NOMO-1 (cell line): ENCODE measurements around the gene PIGBOS1.
A peak's percentile ranks its signal among the peaks of the same experiment; 100 is the strongest.

Experiments used
- DNase-seq, 2 experiments: peaks; one replicate each; lab custom pipeline; 2025; ENCODE audit not compliant: unreplicated experiment in 2 of 2; lab: John Stamatoyannopoulos, UW

PIGBOS1 gene

DNA sequence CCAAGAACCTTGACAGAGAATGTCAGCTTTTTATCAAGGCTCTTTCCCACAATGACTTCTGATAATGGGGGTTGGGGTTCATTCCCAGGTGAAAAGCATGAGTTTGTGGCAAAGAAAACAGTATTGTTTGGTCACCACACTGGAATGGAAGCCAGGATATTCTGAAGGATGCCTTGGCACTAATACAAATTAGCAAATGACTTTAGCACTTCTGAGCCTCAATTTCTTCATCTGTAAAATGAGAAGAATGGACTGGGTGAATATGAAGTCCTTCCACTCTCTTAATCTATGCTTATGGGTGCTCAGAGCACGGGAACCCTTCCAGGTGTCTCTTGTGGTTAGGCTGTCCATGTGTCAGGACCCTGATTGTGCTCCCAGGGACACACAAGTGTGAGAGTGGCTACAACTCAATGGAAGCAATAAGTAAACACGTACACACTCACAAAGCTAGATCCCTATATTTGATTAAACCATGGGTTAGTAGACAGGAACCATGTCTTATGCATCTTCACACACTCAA is 50.7 kb downstream of the PIGBOS1 start:
- DNase-seq = no peak

GRCh38 chr15:55267401-55268175 is 51.3 kb downstream of the PIGBOS1 start:
- DNase-seq = peak; percentile 74 to 92
